ENCODE measurements around the gene JAG2. TPM values are rescaled to one million over a fixed set of nuclear protein-coding genes. Genes with fewer than 3 reads are reported as not detected.

JAG2 gene
- total and polyA plus RNA-seq, 12 donors: 0.83 to 16.2 (median 4.0) TPM

DNA sequence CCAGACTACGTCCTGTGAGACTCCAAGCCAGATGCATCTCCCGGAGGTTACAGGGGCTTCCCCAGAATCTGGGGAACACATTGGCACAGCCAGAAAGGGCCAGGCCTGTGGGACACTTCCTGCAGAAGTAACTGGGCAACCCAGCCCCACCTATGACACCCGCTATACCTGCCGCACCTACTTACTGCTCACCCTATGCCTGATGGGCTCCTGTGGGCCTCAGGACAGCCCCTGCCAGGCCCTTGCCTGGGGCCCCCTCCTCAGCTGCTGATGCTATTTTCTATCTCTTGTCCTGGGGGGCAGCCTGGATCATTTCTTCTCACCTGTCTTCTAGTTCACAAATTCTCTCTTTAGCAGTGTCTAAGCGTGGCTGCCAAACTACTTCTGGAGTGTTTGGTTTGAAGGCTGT is 28.7 kb downstream of the JAG2 start:
- DNase-seq: peak in 1 of 7 donors; percentile 4
- Histone ChIP-seq H3K27me3 (peaks cover 5% of the 10 kb centered on the region), H3K9me3 (replicated peaks in 1 of 3) (peaks cover 0 to 6% (median 0%) of the 10 kb centered on the region in 3 donors), H3K36me3 (replicated peaks in 1 of 2) (no peaks in the 10 kb centered on the region), H3K4me1 (replicated peaks in 1 of 2) (no peaks in the 10 kb centered on the region), H3K27ac (no peak overlapping the region), H3K4me3 (no peak overlapping the region)
- 95 to 99% (median 97%) methylated on average over 5 of the region's 5 CpGs for WGBS, 4 donors
- intact Hi-C loops (cut with DNase I): no loop called here
- no peak for TF ChIP-seq POLR2A (IDR thresholded peaks at IDR 0.05)
- TF ChIP-seq, protein P1, sequence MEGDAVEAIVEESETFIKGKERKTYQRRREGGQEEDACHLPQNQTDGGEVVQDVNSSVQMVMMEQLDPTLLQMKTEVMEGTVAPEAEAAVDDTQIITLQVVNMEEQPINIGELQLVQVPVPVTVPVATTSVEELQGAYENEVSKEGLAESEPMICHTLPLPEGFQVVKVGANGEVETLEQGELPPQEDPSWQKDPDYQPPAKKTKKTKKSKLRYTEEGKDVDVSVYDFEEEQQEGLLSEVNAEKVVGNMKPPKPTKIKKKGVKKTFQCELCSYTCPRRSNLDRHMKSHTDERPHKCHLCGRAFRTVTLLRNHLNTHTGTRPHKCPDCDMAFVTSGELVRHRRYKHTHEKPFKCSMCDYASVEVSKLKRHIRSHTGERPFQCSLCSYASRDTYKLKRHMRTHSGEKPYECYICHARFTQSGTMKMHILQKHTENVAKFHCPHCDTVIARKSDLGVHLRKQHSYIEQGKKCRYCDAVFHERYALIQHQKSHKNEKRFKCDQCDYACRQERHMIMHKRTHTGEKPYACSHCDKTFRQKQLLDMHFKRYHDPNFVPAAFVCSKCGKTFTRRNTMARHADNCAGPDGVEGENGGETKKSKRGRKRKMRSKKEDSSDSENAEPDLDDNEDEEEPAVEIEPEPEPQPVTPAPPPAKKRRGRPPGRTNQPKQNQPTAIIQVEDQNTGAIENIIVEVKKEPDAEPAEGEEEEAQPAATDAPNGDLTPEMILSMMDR (IDR thresholded peaks at IDR 0.05): no peak

DNA sequence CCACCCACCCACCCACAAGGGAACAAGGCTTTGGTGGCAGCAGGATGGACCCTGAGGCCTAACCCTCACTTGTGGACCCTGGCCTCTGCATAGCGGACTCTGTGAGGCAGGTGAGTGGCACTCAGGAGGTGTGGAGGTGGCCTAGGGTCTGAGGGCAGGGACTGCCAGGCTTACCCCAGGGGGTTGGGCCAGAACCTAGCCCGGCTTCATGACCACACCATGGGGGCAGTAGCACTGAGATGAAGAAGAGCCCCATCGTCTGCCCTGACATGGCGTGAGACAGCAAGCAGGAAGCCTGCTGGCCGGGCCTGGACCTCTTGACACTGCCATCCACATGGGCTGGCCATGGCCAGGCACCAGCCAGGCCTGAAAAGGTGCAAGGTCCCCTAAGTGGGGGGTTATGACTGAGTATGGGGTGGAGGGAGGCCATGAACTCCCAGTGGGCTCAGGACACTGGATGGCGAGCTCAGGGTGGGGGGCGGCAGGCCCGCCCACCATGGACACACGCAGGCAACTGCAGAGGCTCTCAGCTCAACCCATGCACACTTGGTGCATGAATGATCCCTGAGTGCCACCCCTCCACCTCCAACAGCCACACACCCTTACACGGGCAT is 29.3 kb downstream of the JAG2 start:
- Histone ChIP-seq H3K36me3 (replicated peaks in 1 of 2) (no peaks in the 10 kb centered on the region), H3K27ac (no peak overlapping the region), H3K4me3 (no peak overlapping the region), H3K27me3 (peaks cover 5% of the 10 kb centered on the region), H3K4me1 (replicated peaks in 1 of 2) (no peaks in the 10 kb centered on the region), H3K9me3 (replicated peaks in 1 of 3) (peaks cover 0 to 6% (median 0%) of the 10 kb centered on the region in 3 donors)
- intact Hi-C loops (cut with DNase I): no loop called here
- WGBS, 4 donors: 77 to 88% (median 84%) methylated on average over 4 to 10 of the region's 10 CpGs
- no peak for DNase-seq
- no peak for TF ChIP-seq POLR2A (IDR thresholded peaks at IDR 0.05)
- TF ChIP-seq, protein P1 (IDR thresholded peaks at IDR 0.05): no peak

DNA sequence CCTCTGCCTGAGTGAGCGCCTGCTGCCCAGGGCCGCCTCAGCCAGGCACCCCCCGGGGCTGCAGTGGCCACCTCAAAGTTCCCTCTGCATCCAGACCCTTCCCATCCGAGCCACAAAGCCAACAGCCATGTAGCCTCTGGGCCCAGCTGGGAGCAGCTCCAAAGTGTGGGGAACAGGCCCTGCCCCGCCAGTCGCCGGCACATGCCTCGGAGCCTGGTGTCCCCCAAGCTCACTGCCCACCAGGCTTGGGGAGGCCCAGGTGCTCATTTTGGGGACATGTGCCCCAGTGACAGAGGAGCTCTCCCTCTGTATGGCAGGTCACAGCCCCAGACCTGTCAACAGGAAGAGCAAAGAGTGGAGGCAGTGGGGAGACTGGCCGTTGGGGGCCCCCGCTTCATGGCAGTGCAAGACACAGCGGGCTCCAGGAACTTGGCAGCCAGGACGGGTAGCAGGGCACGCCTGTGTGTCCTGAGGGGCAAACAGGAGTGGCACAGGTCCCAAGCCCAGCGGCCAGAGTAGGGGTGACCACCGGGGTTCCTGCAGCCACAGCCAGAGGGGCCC is 29.9 kb downstream of the JAG2 start:
- intact Hi-C loops (cut with DNase I): no loop called here
- Histone ChIP-seq H3K27ac (no peak overlapping the region), H3K9me3 (replicated peaks in 1 of 3) (peaks cover 0 to 6% (median 0%) of the 10 kb centered on the region in 3 donors), H3K36me3 (replicated peaks in 1 of 2) (no peaks in the 10 kb centered on the region), H3K4me1 (replicated peaks in 1 of 2) (no peaks in the 10 kb centered on the region), H3K4me3 (no peak overlapping the region), H3K27me3 (peaks cover 5% of the 10 kb centered on the region)
- no peak for DNase-seq
- WGBS, 4 donors: 91 to 100% (median 93%) methylated on average over 2 to 15 of the region's 15 CpGs
- no peak for TF ChIP-seq POLR2A (IDR thresholded peaks at IDR 0.05)
- TF ChIP-seq, protein P1 (IDR thresholded peaks at IDR 0.05): no peak

DNA sequence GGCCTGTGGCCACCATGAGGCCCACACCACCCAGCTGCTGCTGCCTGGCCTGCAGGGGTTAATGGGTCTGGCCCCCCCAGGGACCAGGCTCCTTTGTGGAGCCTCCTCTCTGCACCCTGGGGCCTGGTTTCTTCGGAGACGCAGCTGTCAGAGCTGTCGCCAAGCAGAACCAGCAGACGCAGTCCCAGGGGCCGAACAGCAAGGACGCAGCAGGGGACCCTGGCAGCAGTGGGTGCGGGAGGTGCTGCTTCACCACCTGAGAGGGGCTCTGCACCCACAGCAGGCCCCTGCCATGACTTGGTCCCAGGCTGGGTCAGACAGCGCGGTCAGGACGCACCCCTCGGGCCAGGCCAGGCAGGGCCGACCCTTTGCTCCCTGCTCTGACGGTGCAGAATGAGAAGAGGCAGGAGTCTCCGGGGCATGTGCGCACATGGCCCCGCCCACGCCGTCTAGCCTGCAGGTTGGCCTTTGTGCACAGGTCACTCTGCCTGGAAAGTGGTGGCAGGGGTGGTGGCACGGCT is 30.5 kb downstream of the JAG2 start:
- peak in 1 of 7 donors; percentile 4 for DNase-seq
- Histone ChIP-seq H3K27ac (no peak overlapping the region), H3K9me3 (replicated peaks in 1 of 3) (peaks cover 0 to 6% (median 0%) of the 10 kb centered on the region in 3 donors), H3K36me3 (replicated peaks in 1 of 2) (no peaks in the 10 kb centered on the region), H3K4me1 (replicated peaks in 1 of 2) (no peaks in the 10 kb centered on the region), H3K27me3 (peaks cover 5% of the 10 kb centered on the region), H3K4me3 (no peak overlapping the region)
- intact Hi-C loops (cut with DNase I): no loop called here
- TF ChIP-seq, protein P1 (IDR thresholded peaks at IDR 0.05): no peak
- TF ChIP-seq POLR2A (IDR thresholded peaks at IDR 0.05): no peak
- 89 to 93% (median 91%) methylated on average over 6 to 19 of the region's 19 CpGs for WGBS, 4 donors
